GM18511 (cell line): ENCODE data around the gene HHIPL2.
A peak's percentile ranks its signal among the peaks of the same experiment; 100 is the strongest.

Source experiments
- ATAC-seq: cut with Tn5 transposase; IDR thresholded peaks from one replicate; pipeline ENCODE4 v1.9.1; 2021; ENCODE audit warnings: mild to moderate bottlenecking, moderate library complexity; ENCODE audit not compliant: unreplicated experiment

The HHIPL2 gene

DNA sequence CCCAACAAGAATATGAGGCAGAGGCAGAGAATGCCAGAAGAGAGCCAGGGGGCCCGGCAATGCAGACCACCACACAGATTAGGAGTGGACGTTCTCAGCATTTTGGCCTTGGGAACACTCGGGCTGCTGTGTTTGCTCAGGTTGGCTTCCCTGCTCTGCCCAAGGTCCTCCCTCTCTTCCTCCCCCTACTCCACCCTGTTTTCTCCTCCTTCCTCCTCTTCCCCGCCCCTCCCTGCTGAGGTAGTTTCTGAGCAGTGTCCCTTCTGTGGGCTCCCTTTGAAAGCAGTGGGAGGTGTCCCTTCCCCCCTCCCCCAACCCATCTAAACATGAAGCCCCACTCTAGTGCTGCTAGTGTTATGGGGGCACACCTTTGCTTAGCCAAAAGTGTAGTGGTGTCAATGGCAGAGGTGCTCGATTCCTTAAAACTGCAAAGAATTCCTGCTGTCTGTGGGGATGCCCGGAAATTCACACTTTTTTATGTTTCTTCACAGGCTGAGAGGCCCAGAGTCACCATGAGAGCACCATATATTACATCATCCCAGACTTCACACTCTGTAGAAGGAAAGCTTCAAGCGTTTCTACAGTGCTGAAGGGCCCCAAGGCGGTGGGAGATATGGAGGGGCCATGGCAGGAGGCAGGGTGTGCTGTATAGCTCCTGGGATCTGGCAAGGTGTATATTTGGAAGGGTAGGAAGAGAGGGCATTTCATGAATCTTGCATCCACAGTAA is at the start of gene HHIPL2:
Gene HHIPL2, minus strand, starts transcription at position 161 of the 728 bp plus-strand sequence. Its CDS starts 60 bp downstream, at position 101.
- ATAC-seq: no peak

DNA sequence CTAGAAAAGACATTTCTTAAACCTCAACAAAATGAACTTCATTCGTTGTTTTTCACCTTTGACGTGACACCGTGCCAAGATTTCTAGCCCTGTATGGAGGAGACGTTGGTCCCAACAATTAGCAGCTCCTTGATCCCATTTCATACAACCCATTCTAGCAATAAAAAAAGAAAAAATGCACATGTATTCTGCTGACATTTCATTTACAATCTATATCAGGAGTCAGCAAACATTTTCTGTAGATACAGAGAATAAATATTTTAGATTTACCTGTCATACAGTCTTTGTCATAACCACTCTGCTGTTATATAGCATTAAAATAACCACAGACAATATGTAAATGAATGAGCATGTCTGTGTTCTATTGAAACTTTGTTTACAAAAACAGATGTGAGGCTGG is 48.8 kb upstream of the HHIPL2 start:
- no peak for ATAC-seq

DNA sequence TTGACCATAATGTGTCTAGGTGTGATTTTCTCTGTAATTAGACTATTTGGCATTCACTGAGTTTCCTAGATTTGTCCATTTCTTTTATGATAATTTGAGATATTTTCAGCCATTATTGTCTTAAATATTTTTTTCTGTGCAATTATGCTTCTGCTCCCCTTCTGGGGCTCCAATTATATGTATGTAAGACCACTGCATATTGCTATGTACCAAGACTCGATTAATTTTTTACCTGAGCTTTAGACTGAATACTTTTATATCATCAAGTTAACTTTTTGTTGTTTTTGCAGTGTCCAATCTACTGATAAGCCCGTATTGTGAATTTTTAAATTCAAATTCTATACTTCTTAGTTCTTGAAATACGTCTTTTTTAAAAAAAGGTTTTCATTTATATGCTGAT is 46.9 kb upstream of the HHIPL2 start:
- no peak for ATAC-seq

DNA sequence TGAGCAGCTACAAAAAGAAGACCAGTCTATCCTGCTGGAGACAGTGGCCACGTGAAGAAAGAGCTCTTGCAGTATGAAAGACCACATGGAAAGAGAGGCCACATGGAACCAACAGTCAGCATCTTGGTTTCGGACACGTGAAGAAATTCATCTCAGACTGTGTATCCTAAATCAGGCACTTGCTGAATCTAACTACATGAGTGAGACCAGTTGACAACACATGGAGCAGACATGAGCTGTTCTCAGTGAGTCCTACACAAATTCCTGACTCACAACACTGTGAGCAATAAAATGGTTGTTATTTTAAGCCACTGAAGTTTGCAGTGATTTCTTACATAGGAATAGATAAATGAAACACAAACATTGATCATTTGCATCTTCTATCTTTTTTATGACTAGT is 44.3 kb upstream of the HHIPL2 start:
- ATAC-seq: no peak

GRCh38 chr1:222589462-222590302 is 41.8 kb upstream of the HHIPL2 start, which contains the start of gene TAF1A:
TSS of gene TAF1A (minus strand) at chr1:222589933.
- peak; percentile 100 for ATAC-seq

GRCh38 chr1:222588135-222588534 is 40.2 kb upstream of the HHIPL2 start:
- ATAC-seq: no peak

GRCh38 chr1:222586842-222587241 is 38.9 kb upstream of the HHIPL2 start:
- ATAC-seq: no peak

DNA sequence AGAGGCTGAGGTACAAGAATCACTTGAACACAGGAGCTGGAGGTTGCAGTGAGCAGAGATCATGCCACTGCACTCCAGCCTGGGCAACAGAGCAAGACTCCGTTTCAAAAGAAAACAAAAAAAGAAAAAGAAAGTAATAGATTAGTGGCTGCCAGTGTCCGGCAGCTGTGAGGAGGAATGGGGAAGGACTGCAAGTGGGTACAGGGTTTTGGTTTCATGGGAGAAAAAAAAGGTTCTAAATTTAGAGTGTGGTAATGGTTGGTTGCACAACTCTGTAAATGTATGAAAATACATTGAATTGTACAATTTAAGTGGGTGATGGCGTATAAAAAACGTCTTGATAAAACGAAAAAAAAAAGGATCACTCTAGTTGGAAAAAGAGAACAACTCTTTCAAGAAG is 35.2 kb upstream of the HHIPL2 start:
- peak; percentile 89 for ATAC-seq

GRCh38 chr1:222582099-222582774 is 34.3 kb upstream of the HHIPL2 start:
- peak; percentile 61 for ATAC-seq

DNA sequence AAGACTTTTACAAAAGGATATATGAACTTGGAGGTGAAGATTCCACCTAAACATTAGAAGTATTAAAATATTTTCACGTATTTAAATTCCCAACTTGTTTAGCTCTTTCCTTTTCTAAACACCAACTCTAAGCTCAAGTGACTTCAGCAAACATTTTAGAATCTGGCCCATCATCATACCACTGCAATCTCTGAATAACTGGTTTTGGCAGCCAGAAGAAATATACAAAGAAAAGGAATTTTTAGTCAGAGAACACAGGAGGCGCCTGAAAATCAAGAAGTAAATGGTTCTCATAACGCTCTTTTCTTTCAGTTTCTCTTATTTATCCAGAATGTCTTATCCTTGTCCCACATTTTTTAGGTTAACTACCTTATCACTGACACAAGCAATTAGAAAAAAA is 31.4 kb upstream of the HHIPL2 start:
- no peak for ATAC-seq

- no peak for ATAC-seq
Measured at GRCh38 chr1:222570837-222571236, 22.9 kb upstream of the HHIPL2 start.

DNA sequence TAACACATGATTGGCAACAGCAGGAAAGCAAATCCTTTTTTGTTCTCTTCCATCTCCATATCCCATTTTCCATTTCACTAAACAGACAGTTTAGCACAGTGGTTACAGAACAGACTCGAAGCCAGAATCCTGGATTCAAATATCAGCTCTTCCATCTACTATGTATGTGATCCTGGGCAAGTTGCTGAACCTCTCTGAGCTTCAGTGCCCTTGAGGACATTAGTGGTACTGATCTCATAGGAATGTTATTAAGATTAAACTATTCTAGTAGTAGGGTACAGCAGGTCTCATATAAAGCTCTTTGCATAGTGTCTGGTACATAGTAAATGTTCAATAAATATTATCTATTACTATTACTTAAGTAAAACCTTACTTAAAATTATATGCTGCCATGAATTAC is 13.8 kb upstream of the HHIPL2 start:
- no peak for ATAC-seq

DNA sequence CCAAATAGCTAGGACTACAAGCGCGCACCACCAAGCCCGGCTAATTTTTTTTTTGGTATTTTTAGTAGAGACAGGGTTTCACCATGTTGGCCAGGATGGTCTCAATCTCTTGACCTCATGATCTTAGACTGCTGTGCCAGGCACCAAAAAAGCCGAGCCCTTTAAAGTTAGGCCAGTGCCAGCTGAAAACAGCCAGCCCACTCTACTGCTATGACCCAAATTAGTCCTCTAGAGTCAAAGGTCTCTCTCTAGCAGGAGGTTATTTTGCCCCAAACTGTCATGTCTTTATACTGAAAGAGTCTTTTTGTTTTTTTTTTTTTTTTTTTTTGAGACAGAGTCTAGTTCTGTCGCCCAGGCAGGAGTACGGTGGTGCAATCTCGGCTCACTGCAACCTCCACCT is 9.7 kb upstream of the HHIPL2 start:
- no peak for ATAC-seq

DNA sequence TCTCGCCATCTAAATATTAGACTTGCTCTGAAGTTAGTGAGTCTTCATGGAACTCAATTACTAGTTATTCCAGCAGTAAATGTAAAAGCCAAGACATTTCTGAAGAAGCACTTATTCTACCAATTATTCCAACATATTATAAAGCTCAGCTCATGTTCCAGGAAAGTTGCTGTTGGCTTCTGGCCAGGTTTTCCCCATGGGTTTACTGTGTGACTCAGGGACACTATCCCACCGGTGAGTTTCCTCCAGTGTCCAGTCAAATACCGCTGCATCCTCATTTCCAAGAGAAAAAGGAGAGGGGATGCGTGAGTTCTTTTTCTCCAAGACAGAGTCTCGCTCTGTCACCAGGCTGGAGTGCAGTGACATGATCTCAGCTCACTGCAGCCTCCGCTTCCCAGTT is 9.2 kb upstream of the HHIPL2 start:
- no peak for ATAC-seq

DNA sequence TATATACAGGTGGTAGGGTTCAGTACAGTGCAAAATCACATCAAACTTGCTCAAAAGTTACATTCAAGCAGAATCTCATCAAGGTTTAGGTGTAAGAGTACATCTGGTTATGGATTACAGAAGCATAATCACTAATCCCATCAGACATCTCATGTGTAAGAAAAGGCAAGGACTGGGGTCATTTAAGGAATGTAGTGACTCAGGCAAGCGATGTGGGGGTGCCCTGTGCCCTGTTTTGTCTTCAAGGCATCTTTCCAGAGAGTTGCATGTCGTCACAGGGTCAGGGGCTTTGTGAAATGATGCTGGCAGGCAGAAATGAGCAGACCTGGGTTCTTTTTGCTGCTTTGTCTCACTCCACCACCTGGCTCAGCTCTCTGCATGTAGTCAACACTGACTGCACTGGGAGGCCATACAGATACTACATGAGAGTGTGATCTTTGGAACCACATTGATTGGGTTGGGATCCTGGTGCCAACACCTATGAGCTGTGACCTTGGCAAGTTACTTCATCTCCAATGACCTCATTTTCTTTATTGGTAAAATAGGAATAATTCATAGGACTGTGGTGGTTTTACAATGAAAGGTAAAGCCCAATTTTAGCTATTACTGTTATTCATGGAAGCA is 8.2 kb upstream of the HHIPL2 start:
- ATAC-seq: no peak

DNA sequence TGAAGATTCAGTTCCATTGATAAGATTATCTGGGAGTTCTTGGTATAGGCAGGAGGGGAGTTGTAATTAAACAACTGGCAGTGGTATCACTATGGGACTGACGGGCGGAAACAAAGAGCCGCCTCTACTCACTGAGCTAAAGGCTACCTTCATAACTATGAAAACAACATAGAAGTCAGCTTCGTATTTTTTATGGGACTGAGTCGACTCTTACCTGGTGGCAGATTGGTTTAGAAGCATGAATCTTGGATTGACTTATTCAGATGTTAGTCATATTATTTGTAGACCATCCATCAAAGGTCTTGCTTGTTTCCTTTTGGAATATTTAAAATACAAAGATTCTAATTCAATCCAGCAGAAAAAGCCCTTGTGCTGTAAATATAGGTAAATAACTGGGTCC is 6.3 kb upstream of the HHIPL2 start:
- no peak for ATAC-seq

- ATAC-seq: no peak
Measured at GRCh38 chr1:222552882-222553281, 5.0 kb upstream of the HHIPL2 start.

- ATAC-seq: no peak
Measured at GRCh38 chr1:222547260-222547614, 667 bp downstream of the HHIPL2 start.

DNA sequence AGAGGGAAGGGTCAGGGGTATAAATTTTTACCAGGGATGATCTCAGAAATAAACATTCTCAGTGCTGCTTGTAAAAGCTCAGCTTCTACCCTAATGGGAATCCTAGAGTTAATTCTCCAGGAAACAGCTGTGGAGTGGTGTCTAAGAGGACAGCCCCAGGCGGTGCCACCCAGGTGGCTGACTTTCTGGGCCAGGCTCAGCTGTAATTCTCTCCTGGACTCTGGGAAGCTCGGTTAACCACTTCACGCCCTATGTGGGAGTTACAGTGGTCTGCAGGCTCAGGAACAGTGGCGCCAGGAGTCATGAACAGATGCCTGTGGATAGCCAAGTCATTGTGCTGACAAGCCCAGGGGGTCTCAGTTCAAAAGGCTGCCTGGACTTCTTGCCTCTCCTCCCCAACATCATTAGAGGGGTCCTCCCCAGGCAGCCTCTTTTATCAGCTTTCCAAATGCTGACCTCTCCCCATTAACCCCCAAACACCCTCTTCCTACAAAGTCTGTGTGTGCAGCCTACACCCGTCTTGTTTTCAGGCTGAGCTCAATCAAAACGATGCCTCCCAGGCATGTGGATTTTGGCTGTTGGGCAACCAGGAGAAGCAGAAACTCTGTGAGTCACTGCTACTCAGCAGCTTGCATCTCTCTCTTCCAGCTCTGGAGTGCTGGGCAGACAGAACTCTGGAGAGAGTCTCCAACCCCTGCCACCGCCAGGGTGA is 1.2 kb downstream of the HHIPL2 start:
- ATAC-seq: no peak

DNA sequence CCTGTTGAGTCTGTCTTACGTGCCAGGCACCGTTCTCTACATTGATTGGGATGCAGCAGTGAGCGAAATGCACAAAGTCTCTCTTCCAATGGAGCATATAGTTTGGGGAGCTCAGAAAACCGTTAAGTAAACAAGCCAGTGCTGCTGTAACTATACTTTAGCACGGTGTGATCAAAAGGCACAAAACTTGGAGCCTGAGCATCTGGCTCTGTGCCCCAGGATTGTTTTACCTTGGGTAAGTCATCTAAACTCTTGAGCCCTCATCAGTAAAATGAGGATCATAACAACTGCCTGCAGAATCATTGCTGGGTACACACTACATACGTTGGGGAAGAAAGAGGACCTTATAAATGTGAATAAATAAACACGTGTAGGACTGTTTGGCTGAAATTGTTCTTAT is 1.8 kb downstream of the HHIPL2 start:
- no peak for ATAC-seq

- ATAC-seq: no peak
Measured at GRCh38 chr1:222543817-222544216, 4.1 kb downstream of the HHIPL2 start.
